ENCODE data around the gene CPXM1.

CPXM1 gene

DNA sequence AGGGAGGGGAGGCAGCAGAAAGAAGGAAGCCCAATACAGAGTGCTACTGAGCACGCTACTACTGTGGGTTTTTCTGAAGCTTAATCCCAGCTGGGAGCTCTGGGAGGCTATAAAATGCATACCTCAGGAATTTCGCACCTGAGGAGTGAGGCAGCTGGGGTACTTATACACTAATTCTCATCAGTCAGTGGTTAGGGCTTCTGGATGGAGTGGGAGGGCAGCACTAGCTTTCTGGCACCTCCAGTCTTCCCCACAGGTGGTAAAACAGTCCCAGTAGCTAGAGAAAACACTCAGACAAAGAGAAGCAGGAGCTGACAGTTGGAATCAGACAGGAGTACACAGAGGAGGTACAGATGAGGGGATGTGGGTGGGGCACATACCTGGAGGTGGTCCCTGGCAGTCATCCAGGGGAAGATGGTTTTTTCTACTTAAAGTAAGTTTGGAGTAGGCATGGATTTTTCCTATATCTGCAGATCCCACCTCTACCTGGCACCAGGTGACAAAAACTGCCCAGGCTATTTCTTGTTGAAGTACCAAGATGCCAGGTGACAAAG is 37.8 kb downstream of the CPXM1 start:
- DNase-seq: no peak

DNA sequence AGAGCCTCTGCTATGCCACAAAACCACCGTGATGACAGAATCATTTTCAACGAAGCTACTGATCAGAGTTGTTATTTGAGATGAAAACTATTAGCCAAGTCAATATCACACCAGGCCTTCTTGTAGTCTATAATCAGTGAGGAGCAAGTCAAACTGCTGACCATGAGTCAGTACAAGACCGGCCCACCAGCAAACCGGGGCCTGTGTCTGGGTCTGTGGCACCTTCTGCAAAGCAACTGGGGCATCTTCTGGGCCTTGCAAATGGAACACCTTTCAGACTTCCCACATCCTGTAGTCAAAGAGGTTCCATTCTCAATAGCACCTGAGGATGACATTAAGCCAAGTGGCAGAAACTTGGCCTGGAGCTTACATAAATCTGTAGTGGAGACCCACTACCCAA is 38.5 kb downstream of the CPXM1 start:
- DNase-seq: no peak

DNA sequence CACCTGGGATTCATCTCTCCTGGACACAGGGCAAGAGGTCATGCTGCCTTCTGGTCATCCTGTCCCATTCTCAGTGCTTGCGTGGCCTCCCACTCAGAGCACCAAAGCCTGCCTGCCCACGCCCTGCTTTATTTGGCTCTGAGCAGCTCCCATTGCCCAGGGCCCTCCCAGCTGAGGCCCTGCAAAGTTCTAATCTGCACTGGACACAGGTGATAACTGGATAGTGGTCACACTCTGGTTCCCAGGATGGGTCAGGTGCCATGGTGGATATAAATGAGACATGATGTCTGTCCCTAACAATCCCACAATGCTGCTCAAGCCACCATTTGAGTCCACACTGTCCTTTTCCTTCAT is 39.5 kb downstream of the CPXM1 start:
- no peak for DNase-seq

DNA sequence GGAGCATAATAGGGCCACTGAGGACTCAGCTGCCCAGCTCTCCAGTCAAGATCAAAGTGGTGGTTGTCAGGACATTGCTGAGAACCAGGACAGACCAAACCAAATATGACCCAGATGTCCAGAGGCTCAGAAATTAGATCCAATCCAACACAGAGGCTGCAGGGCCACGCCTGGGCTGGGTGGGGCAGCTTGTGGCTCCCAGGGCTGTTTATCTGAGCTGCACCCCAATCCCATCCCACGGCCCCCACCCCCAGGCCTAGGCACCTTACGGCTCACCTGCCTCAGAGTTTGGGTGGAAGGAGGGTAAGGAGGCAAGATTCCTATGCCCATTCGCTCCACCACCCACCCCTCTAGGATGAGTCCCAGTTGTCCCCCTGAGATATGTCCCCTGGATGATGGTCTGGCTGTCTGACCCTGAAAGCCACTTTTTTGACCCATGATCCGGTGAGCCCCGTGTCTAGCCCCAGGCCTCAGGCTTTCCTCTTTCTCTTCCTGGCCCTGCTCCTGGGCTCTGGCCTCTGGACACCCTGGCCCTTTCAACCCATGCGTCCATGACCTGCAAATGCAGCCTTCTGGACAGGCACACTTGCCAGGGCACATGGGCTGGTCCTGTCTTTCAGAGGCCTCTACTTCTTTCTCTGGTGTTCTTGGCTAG is 40.0 kb downstream of the CPXM1 start:
- DNase-seq: no peak

DNA sequence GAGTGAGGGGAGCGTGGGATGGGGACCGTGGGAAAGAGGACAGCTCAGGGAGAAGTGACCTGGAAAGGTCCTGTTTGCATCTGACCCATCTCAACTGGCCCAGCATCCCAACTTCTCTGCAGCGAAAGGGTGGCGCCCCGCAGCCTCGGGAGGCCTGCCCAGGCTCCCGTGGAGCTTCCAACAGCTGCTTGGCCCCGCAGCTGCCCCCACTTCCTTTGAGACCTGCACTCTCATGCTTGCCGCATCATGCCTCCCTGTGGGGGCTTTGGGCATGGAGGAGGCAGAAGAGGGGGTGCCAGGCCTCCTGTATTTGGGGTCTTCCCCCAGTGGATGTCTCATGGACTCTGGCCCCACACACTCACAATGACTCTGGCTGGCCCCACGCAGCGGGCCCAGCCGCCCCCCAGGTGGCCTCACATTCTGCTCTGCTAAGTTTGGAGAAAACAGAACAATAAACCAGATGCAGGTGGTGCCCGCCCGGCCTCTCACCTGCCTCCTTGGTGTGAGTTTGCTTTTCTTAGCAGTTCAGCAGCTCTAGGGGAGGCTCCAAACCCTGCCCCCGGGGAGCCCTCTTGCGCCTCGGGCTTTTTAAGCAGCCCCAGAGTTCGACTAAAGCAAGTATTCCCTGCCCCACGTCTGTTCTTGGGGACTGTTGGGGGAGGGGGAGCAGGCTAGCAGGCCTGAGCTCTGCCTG is 40.7 kb downstream of the CPXM1 start:
- DNase-seq: no peak

DNA sequence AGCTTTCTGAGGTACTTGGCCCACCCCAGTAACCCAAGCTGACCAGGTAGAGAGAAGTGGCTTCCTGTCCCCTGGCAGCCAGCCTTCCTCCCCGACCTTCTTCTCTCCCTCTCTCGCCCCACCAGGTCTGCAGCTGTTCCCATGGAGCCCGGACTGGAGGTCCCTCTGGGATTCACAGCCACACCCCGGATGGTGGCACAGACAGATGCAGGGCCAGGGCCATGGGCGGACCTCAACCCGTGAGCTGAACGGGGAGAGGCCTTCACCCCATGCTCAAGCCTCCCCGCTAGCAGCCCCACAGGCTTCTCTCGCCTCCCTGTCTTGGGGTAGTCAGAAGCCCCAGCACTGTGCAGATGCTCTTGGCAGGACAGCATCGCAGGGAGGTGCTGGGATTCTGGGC is 41.3 kb downstream of the CPXM1 start:
- DNase-seq: no peak

DNA sequence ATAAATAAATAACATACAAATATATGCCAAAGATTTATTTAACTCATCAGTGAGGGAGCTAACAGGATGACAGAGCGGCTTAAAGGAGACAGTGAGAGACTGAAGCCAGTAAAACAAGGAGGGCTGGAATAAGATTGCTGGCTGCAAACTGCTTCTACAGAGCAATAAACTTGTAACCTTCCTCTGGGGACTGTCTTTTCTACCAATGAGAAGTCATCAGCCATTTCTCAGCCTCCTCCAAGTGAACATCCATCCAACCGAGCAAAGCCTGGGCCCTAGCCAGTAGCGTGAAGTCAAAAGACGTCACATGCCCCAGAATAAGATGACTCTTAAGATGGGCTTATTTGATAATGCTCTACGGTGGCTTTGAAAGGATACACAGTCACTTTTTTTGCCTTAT is 42.5 kb downstream of the CPXM1 start:
- DNase-seq: no peak

DNA sequence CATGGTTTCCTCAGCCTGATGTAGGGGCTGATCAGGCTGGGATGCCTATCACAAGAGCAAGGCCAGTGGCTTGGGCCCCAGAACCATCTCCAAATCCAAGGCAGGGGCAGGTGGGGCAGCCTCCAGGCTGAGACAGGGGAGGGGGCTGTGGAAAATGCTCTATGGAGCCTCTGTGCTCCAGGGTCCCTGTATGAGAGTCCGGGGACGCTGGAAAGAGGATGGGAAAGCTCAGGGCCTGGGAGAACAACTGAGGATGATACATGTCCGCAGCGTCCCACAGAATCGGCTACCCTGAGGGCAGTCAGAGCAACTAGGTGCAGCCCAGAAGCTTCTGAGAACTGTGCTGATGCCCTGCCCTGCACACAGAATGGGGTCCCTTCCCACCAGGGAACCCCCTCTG is 43.4 kb downstream of the CPXM1 start:
- no peak for DNase-seq

DNA sequence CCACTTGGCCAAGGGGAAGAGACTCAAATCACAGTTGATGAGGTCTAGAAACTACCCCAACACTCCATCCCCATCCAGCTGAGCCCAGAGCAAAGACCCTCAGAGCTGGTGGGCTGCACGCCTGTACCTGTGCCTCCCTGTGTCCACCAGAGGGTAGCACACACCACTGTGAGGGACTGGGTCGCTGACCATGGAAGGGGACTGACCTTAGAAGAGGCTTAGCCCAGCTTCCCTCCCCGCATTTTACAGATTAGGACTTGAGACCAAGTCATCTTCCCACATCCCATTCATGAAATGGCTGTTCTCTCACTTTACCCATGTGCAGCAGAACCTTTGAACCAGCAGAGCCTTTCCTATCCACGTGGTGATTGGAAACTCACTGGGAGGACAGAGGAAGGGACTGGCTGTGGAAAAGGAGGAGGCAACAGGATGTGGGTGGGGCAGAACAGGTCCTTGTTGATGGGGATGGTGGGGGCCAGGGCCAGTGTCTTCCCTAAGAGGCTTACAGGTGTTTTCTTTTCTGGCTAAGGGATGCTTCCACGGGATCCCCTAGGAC is 44.3 kb downstream of the CPXM1 start:
- DNase-seq: peak in 3 of 4 experiments; percentile 34 to 50 (median 35)

DNA sequence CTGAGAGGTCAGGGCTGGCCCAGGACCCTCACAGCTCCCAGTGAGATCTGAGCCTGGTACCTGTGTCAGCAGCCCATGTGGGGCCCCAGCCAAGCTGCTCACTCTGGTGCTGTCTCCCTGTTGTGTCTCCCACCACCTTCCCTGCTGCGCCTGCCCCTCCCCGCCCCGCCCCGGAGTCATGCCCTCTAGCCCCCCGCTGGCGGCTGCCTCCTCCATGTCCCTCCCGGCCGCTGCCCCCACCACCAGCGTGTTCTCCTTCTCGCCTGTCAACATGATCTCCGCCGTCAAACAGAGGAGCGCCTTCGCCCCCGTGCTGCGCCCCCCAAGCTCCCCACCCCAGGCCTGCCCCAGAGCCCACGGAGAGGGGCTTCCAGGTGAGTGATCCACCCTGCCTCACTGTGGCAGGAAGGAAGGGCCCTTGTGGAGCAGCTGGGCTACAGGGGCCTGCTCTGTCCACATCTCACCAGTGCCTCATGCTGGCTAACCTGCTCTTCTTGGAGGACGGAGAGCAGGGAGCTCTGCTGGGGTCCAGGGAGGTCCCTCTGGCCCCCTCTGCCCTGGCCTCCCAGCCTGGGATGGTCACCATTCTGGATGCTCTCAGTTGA is 44.9 kb downstream of the CPXM1 start:
- no peak for DNase-seq

DNA sequence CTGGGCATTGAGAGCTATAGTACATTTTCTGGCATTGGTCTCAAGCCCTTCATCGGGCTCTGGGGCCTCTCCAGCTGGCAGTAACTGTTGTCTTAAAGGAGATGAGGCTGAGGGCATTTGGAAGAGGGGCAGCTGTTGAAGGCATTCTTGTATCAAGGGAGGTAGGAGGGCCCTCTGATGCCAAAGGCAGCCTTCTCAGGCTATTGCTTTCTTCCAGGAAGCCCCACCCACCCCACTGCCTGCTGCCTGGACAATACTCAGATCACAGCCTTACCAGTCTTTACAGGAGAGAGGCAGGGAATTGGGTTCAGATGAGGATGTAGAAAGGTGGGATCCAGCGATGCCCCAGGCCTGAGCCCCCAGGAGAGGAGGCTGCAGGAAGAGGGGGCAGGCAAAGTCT is 46.0 kb downstream of the CPXM1 start:
- DNase-seq: no peak

DNA sequence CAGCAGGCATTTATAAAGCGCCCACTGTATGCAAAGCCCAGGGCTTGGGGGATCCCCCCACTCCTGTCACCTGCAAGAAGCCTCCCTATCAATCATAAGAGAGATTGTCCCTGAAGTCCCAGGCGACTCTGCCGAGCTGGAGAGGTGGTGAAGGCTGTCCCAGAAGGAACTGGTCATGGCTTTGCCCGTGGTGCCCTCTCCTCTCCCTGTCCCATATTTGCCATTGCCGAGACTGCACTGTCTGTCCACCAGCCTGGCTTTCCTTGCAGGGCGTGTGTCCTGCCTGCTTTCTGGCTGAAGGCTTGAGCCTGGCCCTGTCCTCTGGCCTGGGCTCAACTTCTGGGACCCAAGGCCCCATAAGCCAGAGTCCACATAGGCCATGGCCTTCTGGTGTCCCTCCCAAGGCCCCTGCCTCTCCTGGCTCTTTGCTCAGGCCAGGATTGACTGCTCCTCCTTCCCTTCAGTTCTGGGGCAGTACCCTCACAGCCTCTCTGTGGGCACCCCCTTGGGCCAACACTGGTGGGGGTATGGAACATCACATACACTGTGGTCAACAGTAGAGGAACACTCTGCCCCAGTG is 46.9 kb downstream of the CPXM1 start:
- DNase-seq: no peak

DNA sequence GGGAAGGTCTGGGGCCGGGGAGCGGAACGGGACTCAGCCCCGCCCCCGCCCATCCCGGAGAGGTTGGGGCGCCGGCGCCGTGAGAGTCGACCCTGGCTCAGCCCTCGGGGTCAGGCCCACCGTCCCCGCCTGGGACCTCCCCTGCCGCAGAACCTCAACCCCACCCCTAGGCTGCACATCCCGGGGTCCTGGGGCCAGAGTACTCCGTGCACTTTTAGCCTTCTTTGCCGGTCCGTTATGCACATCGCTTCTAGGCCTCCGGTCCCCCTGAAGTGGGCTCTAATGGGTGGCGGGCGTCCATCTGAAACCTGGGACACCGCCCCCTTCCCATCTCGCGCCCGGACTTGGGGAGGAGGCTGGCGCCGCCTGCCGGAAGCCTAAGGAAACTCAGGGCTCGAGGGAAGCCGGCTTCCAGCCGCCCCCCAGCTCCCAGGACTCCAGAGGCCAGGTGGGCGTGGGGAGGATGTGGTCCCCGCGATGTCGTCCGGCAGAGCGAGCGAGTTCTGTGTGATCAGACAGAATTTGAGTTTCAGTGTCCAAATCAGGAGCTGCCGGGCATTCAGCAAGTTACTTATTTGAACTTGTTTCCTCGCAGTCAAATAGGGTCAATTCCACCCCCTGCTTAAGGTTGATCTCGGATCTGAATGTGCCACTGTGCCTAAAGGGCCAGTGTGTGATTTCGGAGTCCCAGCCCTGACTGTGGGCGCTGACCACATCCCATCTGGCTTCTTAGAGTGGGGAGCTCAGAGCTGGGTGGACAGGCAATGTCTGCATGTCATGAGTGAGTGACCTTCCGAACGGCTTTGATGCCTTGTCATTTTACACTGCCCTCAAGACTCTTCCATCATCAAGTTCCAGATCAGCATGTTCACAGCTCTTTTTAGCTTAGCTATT is 47.6 kb downstream of the CPXM1 start:
- peak; percentile 41 to 77 (median 62) for DNase-seq

DNA sequence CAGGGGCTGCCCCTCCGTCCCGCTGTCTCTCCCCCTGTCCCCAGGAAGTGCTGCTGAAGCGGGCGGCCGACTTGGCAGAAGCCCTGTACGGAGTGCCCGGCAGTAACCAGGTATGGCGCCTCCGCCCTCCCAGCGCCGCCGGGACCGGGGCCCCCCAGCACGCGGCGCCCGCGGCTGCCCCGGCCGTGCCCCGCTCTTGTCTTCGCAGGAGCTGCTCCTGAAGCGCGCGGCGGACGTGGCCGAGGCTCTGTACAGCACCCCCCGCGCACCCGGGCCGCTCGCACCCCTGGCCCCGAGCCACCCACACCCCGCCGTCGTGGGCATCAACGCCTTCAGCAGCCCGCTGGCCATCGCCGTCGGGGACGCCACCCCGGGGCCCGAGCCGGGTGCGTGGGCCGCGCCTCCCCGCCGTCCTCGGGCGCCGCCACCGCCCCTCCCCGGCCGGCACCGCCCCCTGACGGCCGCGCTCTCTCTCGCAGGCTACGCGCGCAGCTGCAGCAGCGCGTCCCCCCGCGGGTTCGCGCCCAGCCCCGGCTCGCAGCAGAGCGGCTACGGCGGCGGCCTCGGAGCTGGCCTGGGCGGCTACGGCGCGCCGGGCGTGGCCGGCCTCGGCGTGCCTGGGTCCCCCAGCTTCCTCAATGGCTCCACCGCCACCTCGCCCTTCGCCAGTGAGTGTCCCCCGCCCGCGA is 48.4 kb downstream of the CPXM1 start:
- DNase-seq: peak; percentile 16 to 64 (median 34)

DNA sequence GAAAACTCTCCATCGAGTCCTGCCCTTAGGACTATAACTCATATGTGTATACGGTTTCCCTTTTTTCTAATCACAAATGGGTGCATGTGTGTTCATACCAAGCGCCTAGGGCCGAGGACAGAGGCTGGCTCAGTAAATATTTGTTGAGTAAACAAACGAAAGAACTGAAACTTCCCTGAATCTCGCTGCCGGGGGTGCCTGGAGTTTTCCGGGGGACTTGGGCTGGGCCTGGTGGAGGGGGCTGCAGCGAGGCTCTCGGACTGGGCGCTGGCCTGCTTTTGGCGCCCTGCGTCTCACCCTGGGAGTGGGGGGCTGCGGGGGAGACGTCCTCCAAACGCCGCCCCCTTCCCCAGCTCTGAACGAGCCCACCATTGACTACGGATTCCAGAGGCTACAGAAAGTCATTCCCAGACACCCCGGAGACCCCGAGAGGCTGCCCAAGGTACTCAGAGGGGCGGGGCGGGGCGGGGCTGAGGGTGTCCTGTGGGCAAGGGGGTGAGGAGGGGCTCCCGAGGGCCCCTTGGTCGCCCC is 49.0 kb downstream of the CPXM1 start:
- no peak for DNase-seq

DNA sequence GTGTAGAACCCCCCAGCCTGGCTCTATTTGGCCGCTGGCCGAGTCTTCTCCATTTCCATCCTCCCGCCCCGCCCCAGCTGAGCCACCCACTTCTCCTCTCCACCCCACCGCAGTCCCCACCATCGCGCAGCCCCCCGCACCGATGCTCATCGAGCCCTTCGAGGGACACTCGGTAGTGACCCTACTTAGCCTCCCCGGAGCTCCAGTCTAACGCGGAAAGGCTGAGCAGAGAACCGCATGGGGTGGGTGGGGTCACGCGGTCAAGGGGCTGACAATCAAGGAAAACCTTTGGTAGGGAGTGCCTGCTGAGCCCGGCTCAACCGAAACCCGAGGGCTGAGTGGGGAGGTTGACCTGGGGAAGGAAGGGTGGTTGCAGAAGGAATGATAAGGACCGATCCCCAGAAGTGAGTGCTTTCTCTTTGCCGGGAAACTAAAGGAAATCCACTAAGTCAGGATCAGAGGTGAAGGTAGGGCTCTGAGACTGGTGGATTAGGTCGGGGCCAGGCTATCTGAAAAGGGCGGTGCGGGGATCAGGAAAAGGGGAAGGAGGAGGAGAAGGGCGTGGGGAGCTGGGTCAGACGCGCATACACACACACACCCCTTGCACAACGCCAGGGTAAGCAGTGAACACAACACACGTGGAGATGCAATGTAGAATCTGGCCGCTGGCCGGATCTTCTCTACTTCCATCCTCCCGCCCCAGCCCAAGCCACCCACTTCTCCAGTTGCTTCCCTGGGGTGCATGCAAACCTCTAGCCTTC is 49.8 kb downstream of the CPXM1 start:
- peak; percentile 84 to 90 (median 88) for DNase-seq

DNA sequence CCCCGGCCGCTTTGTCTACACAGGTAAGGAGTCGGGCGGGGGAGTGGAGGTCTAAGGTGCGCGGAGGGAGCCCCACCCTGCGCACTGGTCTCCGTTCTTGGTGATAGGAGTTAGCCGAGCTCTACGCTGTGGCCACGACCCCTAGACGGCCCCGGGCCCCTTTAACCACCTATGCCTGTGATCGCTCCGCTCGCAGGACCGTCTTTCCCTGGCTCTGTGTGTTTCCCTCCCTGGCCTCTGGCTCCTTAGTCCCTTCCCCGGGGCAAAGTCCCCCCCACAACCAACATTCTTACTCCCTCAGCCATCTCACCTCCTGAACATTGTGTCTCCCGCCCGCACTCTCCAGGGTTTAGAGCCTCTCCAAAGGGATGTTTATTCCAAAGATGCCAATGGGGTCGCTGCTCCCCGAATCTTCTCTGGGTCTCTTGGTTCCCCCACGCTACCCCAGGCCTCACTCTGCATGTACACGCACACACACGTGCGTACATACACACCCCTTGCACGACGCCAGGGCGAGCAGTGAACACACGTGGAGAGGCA is 50.4 kb downstream of the CPXM1 start:
- no peak for DNase-seq

DNA sequence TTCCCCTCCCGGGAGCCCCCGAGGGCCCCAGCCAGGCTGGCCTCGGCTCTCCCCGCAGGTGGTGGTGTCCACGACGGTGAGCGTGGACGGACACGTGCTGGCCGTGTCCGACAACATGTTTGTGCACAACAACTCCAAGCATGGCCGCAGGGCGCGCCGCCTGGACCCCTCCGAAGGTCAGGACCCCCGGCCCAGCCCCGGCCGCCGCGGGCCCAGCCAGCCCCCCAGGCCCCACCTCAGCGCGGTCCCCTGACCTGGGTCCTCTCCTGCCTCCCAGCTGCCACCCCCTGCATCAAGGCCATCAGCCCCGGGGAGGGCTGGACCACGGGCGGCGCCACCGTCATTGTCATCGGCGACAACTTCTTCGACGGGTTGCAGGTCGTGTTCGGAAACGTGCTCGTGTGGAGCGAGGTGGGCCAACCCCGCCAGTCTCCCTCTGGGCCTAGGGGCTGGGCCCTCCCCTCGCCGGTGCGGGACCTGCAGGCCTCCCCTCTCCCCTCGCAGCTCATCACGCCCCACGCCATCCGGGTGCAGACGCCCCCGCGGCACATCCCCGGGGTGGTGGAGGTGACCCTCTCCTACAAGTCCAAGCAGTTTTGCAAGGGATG is 51.0 kb downstream of the CPXM1 start:
- no peak for DNase-seq

DNA sequence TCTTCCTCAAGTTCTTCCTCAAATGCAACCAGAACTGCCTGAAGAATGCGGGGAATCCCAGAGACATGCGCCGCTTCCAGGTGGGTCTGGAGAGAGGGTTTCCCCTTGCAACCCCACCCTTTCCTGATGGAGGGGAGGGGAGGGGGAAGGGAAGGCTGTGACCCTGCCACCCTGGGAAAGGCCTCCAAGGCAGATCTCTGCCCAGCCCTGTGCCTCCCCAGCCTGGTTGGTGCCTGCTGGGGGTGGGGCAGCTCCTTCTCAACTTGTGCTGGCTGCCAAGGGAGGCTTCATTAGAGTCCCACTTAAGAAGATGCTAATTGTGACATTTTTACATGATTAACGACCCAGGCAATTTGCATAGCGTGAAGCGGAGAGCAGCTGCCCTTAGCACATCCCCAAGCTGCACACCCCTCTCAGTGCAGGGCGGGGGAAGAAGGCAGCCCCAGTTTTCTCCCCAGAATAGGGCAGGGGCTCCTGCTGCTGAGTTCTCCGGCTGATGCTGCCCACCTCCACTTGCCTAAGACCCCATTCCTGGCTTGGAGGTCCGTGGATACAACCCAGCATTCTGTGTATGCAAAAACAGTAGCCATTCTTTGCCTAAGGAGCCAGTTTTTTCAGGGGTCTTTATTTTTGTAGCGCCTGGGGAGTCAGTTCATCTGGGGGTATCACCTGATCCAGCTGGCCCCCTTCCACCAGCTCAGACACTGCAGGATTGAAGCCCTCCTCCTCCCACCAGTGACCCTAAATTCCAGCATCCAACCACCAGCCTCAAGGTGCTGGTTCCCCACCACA is 51.7 kb downstream of the CPXM1 start:
- no peak for DNase-seq

Data from suppressor macrophage (primary cell).